WERI-Rb-1 (cell line): ENCODE results near the gene DPF3.

Experiments used
- DNase-seq: peaks from one replicate; pipeline ENCODE4 v3.0.0-alpha.2; 2020
- H3K27ac ChIP-seq: fragments of 250-450 bp; sonication (Bioruptor Pico); 2 replicates; pipeline ENCODE4 v1.5.1; 2020; ENCODE audit warnings: mild to moderate bottlenecking, moderate library complexity
- H3K27me3 ChIP-seq: fragments of 250-450 bp; sonication (Bioruptor Pico); 2 replicates; pipeline ENCODE4 v1.5.1; 2021; ENCODE audit warnings: mild to moderate bottlenecking, low read depth, moderate library complexity; ENCODE audit not compliant: insufficient read depth, severe bottlenecking
- H3K36me3 ChIP-seq: fragments of 250-450 bp; sonication (Bioruptor Pico); 2 replicates; pipeline ENCODE4 v1.5.1; 2020; ENCODE audit warnings: mild to moderate bottlenecking, moderate library complexity
- H3K4me3 ChIP-seq: 2 replicates; pipeline ENCODE4 v1.5.1; 2011; ENCODE audit warnings: low read depth, mild to moderate bottlenecking, control low read depth, low read length
- H3K9me3 ChIP-seq: fragments of 250-450 bp; sonication (Bioruptor Pico); 2 replicates; pipeline ENCODE4 v1.5.1; 2021; ENCODE audit warnings: mild to moderate bottlenecking, moderate library complexity; ENCODE audit not compliant: severe bottlenecking
- CTCF ChIP-seq: IDR thresholded peaks from 2 replicates; pipeline ENCODE4 v1.5.1; 2011; ENCODE audit warnings: low read depth, mild to moderate bottlenecking, control low read depth, inconsistent platforms, low read length

The DPF3 gene

GRCh38 chr14:72636871-72637270 is 257.0 kb downstream of the DPF3 start:
- no peak for TF ChIP-seq CTCF
- H3K27me3 ChIP-seq = no peaks in the 10 kb centered on the region
- H3K4me3 ChIP-seq = no peak overlapping the region

GRCh38 chr14:72636094-72636493 is 257.8 kb downstream of the DPF3 start:
- DNase-seq = no peak
- H3K4me3 ChIP-seq = no peak overlapping the region
- no peak for TF ChIP-seq CTCF
- no peaks in the 10 kb centered on the region for H3K36me3 ChIP-seq
- no peaks in the 10 kb centered on the region for H3K27me3 ChIP-seq
- peaks cover 3% of the 10 kb centered on the region for H3K9me3 ChIP-seq
- no peak overlapping the region for H3K27ac ChIP-seq

More at GRCh38 chr14:72636871-72637270, 257.0 kb downstream of the DPF3 start:
- no peak for DNase-seq
- H3K9me3 ChIP-seq = peaks cover 5% of the 10 kb centered on the region
- no peak overlapping the region for H3K27ac ChIP-seq
- H3K36me3 ChIP-seq = no peaks in the 10 kb centered on the region

GRCh38 chr14:72634691-72635616 is 258.9 kb downstream of the DPF3 start:
- DNase-seq = no peak
- Histone ChIP-seq H3K9me3 (peaks cover 3% of the 10 kb centered on the region), H3K4me3 (no peak overlapping the region), H3K36me3 (no peaks in the 10 kb centered on the region), H3K27me3 (no peaks in the 10 kb centered on the region), H3K27ac (no peak overlapping the region)
- no peak for TF ChIP-seq CTCF

GRCh38 chr14:72633551-72633950 is 260.4 kb downstream of the DPF3 start:
- H3K27me3 ChIP-seq = no peaks in the 10 kb centered on the region
- no peak for DNase-seq
- TF ChIP-seq CTCF = no peak
- no peak overlapping the region for H3K4me3 ChIP-seq
- no peaks in the 10 kb centered on the region for H3K36me3 ChIP-seq
- no peaks in the 10 kb centered on the region for H3K9me3 ChIP-seq
- no peak overlapping the region for H3K27ac ChIP-seq

GRCh38 chr14:72632727-72633126 is 261.2 kb downstream of the DPF3 start:
- Histone ChIP-seq H3K9me3 (no peaks in the 10 kb centered on the region), H3K27me3 (no peaks in the 10 kb centered on the region), H3K27ac (no peak overlapping the region), H3K36me3 (no peaks in the 10 kb centered on the region), H3K4me3 (no peak overlapping the region)
- DNase-seq = no peak
- TF ChIP-seq CTCF = no peak

- no peak for DNase-seq
- Histone ChIP-seq H3K27ac (no peak overlapping the region), H3K36me3 (no peaks in the 10 kb centered on the region), H3K4me3 (no peak overlapping the region), H3K9me3 (peaks cover 2% of the 10 kb centered on the region), H3K27me3 (no peaks in the 10 kb centered on the region)
- TF ChIP-seq CTCF = no peak
Observed at GRCh38 chr14:72631401-72631800, 262.5 kb downstream of the DPF3 start.
